Cardiac septum (tissue), 1 donor: Measurements from ENCODE around the gene SLA2. TPM values are rescaled to one million over a fixed set of nuclear protein-coding genes. Genes with fewer than 3 reads are reported as not detected.
"Not testable (repeated sequence)": the region's sequence is repeated elsewhere in the genome, so short reads cannot be mapped to it uniquely, and the experiment has no call there.

Experiments
- DNase-seq: peaks from one replicate; pipeline ENCODE4 v3.0.0-alpha.2; 2020; ENCODE audit warnings: low spot score
- intact Hi-C: fragments of 100-400 bp; cut with DNase I; formaldehyde crosslinking; loops from one replicate; pipeline ENCODE4 v1.14.0; 2022
- total RNA-seq: library from RNA; stranded (reverse); fragmentation: NEBNext Ultra II Directional; extraction: Animal tissue kit (Norgen Biotek cat#: 25700); gene quantifications from one replicate; pipeline ENCODE4 v1.2.1, GENCODE V29; 2021
- donor health status: DM: no; HTN: no; CAD: no.

The SLA2 gene
- total RNA-seq, 1 donor from 2014 or later = 0.27 TPM

- no peak for DNase-seq
- intact Hi-C loops = no loop called here
Measured at GRCh38 chr20:36620917-36621316, 25.1 kb downstream of the SLA2 start.

DNA sequence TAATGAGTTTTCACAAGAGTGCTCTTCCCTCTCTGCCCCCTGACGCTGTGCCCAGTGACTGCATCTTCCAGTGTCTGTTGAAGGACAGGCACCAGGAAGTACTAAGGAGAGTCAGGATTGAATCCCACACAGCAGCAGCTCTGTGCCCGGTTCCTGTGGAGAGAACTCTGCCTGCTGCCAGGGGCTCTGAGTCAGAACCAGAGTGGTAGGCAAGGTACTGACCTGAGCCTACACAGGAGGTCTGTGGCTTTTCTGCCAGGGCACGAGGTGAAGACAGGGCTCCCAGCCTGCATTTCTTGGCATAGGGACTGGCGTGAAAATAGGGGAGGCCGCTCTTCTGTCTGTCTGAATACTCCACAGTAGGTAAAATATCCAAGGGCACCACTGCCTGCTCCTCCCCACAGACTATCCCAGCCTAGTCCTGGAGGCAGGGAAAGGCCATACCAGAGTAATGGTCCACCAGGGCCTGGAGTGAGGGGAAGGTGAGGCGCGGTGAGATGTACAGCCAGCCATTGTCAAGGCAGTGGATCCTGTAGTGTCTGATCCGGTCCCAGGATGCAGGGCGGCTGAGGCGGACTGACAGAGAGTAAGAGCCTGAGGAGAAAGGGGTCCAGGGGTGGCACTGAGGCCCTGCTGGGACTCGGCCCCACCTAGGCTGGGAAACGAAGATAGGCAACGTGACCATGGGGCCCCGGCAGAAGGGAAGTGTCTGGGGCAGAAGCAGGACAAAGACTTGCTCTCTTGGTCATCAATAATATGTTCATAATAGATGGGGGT, 31.0 kb downstream of the SLA2 start:
- DNase-seq = no peak
- intact Hi-C loops = loop anchor here (10.0 kb wide), 1 partner anchor 140 kb away; no protein-coding TSS in a partner anchor

GRCh38 chr20:36613974-36614373, 32.0 kb downstream of the SLA2 start:
- intact Hi-C loops = loop anchor here (10.0 kb wide), 1 partner anchor 141 kb away; no protein-coding TSS in a partner anchor
- no peak for DNase-seq

- DNase-seq = no peak
- intact Hi-C loops = loop anchor here (10.0 kb wide), 1 partner anchor 143 kb away; no protein-coding TSS in a partner anchor
Measured at GRCh38 chr20:36611625-36612024, 34.4 kb downstream of the SLA2 start.

- DNase-seq = not testable (repeated sequence)
- intact Hi-C loops = loop anchor here (5.0 to 10.0 kb wide), 2 partner anchors 256 to 279 kb away; a partner anchor contains a TSS
Measured at GRCh38 chr20:36608388-36608728, 37.6 kb downstream of the SLA2 start.

- intact Hi-C loops = loop anchor here (5.0 to 10.0 kb wide), 2 partner anchors 257 to 280 kb away; a partner anchor contains a TSS
- no peak for DNase-seq
Measured at GRCh38 chr20:36607586-36608387, 38.2 kb downstream of the SLA2 start.

GRCh38 chr20:36606158-36607066, 39.6 kb downstream of the SLA2 start:
- intact Hi-C loops = loop anchor here (5.0 to 10.0 kb wide), 2 partner anchors 258 to 281 kb away; a partner anchor contains a TSS
- DNase-seq = no peak

- peak; percentile 99 for DNase-seq
- intact Hi-C loops = loop anchor here (2.0 to 10.0 kb wide), 3 partner anchors 49 to 282 kb away; a partner anchor contains a TSS
Measured at GRCh38 chr20:36605399-36606157, 40.4 kb downstream of the SLA2 start, which contains the start of gene RAB5IF. Gene RAB5IF (plus strand): TSS chr20:36605779. CDS start chr20:36605952, 173 bp downstream.

DNA sequence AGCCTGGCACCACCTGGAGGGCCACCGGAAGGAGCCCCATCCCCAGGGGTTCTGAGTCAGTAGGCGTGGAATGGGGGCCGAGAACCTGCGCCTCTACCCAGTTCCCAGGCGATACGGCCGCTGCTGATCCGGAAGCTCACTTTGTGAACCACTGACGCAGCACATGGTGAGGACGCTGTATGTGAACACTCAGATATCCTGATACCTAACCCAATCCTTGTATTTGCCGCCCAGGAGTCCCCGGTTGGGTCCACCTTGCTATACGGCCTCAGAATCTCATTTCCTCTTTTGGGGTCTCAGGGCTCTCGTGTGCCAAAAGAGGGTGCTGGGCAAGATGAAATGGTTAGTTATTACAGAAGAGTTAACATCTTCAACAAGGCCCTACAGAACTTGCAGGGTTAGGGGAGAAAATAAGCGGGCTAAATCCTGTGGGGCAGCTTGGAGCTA, 41.0 kb downstream of the SLA2 start:
- intact Hi-C loops = loop anchor here (2.0 to 10.0 kb wide), 3 partner anchors 48 to 282 kb away; a partner anchor contains a TSS
- no peak for DNase-seq

DNA sequence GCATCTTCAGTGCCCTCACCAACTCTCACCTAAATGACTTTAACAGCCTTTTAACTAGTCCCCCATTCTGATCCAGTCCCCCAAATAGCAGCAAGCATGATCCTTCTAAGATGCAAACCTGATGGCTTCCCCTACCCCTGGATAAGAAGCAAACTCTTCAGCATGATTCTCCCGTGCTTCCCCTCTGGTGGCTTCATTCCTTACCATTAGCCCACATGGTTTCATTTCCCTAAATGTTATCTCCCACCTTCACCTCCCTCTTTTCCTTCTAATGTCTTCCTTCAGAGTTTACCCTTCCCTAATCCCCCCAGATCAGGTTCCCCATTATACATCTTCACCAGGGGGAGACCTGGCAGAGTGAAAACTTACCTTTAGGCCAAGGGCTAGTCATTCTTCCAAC, 44.5 kb downstream of the SLA2 start:
- intact Hi-C loops = loop anchor here (10.0 kb wide), 1 partner anchor 263 kb away; a partner anchor contains a TSS
- no peak for DNase-seq

GRCh38 chr20:36599912-36600345, 46.1 kb downstream of the SLA2 start:
- intact Hi-C loops = loop anchor here (10.0 kb wide), 2 partner anchors 265 to 385 kb away; a partner anchor contains a TSS
- no peak for DNase-seq

DNA sequence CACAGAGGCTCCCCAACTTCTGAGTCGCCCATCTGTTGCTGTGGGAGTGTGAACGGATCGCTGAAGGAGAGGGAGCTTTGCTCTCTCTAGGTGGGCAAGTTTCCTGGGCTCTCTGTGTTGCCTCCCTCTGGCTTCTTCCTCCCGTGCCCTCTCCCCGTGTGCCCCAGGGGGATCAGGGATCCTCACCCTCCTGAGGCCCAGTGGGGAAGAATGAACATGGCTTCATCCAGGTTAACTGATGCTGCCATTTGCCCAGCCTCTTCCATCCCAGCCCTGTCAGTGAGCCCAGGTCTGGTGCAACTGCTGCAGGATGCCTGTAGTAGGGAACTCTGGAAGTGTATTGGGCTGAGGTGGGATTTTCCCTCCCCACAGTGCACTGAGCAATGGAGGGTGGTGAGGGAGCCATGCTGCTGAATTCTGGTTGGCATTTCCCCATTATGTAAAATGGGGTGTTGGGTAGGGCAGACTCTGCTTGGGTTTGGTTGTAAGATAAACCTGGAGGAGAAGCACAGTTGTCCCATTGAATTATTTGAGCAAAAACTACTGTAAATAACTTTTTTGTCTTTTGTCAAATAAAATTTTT, 52.6 kb downstream of the SLA2 start:
- DNase-seq = no peak
- intact Hi-C loops = loop anchor here (10.0 kb wide), 1 partner anchor 379 kb away; no protein-coding TSS in a partner anchor

- intact Hi-C loops = loop anchor here (10.0 kb wide), 1 partner anchor 377 kb away; no protein-coding TSS in a partner anchor
- DNase-seq = no peak
Measured at GRCh38 chr20:36591854-36592641, 53.9 kb downstream of the SLA2 start.

DNA sequence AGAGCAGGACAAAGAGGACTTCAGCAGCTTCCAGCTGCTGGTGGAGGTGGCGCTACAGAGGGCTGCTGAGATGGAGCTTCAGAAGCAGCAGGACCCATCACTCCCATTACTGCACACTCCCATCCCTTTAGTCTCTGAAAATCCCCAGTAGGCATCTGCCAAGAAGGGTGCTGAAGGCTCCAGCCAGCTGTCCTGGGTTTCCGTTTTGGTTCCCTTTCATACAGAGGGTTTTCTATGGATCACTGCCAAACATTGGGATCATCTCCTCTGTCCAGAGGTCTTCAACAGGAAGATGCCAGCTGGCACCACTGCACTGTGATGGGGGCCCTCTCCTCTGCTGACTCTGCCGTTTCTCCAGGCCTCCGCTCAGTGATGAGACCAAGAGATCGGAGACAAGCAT, 54.7 kb downstream of the SLA2 start:
- no peak for DNase-seq
- intact Hi-C loops = loop anchor here (10.0 kb wide), 1 partner anchor 376 kb away; no protein-coding TSS in a partner anchor

- intact Hi-C loops = no loop called here
- DNase-seq = no peak
Measured at GRCh38 chr20:36587388-36588070, 58.5 kb downstream of the SLA2 start.

DNA sequence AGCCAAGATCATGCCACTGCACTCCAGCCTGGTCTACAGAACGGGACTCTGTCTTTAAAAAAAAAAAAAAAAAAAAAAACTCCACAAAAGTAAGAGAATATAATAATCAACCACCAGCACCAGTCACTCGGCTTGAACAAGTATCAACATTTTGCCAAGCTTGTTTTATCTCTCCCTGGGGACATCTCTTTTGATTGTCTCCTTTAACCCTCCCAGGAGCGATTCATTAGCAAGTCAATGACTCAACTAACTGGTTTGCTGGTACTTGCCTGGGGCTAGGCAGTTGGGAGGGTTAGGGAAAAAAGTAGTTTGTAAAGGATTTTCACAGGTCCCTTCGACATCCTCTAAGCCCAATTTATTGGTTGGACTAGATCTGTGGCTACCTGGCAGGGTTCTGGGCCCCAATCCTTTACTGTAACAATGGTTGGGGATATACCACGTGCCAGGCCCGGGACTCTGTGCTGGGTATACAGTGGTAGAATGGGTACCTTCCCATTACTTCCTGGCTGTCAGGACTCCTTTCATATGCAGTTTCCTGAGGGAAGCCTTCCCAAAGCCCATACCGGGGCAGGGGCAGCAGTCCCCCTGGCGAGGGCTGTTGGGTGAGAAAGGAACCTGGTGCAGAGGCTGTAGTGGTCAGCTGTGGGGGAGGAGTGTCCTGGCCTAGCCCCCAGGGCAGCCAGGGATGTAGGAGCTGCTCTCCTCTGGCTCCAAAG, 60.4 kb downstream of the SLA2 start:
- intact Hi-C loops = no loop called here
- no peak for DNase-seq
